CD4-positive, alpha-beta T cell treated with Interleukin-6 for 4 hours (primary cell): ENCODE data around the gene SPDYE4.

ENCODE experiments used
- DNase-seq: peaks from one replicate; pipeline ENCODE4 v3.0.0-alpha.2; 2020; ENCODE audit warnings: mixed read lengths

Gene SPDYE4

DNA sequence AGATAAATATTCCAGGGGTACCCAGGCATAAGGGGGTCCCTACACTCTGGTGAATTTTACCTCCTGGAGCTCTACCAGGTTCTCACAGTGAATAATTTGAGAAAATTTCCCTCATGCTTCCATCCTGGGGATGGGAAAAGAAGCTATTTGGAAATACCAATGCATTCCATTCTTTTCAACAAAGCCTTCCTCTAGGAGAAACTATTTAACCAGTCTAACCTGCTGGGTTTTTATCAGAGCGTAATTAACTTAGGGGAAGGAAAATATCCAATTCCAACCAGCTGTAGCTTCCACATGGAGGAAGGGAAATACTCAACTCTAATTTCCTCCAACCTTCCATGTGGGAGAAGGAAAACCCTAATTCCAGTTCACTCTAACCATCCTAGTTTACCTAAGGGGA, 23.8 kb upstream of the SPDYE4 start:
- no peak for DNase-seq

DNA sequence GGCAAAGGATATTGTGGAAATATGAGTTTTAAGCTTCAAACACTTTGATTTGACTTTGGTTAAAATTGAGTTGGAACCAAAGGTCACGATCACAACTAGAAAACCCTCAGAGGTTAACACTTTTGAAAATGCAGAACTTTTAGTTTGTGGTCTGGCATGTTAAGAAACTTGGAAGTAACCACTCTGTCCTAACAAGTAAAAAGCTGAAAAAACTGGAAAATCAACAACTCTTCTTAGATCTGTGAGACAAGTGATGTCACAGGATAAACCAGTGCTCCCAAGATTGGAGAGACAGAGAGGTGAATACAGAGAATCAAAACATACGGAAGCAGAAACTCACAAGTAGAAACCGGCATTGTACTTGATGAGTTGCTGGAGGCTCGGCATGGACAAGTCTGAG, 23.4 kb upstream of the SPDYE4 start:
- no peak for DNase-seq

GRCh38 chr17:8776881-8777280, 18.5 kb upstream of the SPDYE4 start:
- no peak for DNase-seq

- no peak for DNase-seq
Observed at GRCh38 chr17:8776248-8776647, 17.9 kb upstream of the SPDYE4 start.

DNA sequence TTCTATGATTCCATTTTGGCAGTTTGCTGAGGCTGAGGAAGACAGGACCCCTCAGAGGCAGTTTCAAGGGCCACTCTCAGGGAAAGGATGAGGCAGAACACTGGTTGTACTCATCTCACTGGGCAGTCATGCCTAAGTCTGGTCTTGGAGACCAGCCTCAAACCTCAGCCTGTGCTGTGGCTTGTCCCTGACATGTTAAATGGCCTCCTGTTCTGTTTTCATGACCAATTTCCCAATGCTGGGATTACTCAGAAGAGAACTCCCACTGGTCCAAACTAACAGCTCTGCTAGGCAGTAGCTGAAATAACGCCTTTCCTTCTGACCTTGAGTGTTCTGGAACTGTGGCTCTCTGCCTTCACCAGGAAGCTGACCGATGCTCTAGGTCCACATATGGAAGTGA, 8.4 kb upstream of the SPDYE4 start:
- no peak for DNase-seq

GRCh38 chr17:8762012-8762411, 3.7 kb upstream of the SPDYE4 start:
- DNase-seq = no peak

DNA sequence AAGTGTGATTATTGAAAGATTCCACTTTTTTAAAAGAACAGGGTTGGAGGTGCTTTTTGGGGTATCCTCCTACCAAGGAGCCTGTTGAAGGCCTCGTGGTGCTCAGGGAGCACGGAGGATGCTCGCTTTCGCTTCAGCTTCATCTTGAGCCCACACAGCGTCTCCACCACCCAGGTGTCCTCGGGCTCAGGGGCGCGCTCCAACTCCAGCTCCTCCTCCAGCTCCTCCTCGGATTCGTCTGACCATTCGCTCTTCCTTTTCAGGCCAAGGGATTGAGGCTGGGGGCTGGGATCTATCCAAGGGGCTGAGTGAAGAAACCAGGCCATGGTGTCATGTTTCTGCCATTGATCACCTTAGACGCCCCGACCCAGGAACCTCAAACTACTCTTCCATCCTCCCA, 1.2 kb downstream of the SPDYE4 start:
- no peak for DNase-seq

DNA sequence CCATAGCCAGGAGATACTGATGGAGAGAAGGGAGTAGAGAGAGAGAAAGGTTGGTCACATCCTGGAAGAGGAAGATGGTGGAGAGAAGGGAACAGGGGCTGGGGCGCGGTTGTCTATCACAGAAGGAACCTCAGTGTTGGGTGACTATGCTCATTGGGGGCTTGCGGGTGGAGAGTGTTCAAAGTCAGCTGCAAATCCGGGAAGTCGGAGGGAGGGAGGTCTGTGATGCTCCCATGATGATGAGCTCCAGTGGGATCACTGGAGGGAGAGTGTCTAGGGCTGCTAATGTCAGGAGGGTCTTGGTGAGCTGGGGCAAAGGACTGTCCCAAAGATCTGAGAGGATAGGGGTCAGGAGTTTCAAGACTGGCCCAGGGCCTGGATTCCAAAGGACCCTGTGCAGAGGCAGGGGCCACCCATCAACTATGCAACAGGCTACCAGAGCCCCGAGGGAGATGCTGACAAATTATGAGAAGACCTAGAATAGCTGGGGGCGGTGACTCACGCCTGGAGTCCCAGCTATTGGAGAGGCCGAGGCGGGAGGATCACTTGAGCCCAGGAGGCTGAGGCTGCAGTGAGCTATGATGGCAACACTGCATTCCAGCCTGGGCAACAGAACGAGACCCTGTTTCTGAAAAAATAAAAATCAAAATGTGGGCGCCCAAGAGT, 2.6 kb downstream of the SPDYE4 start:
- DNase-seq = no peak

GRCh38 chr17:8754890-8755289, 3.5 kb downstream of the SPDYE4 start:
- no peak for DNase-seq

GRCh38 chr17:8753976-8754440, 4.3 kb downstream of the SPDYE4 start:
- no peak for DNase-seq

DNA sequence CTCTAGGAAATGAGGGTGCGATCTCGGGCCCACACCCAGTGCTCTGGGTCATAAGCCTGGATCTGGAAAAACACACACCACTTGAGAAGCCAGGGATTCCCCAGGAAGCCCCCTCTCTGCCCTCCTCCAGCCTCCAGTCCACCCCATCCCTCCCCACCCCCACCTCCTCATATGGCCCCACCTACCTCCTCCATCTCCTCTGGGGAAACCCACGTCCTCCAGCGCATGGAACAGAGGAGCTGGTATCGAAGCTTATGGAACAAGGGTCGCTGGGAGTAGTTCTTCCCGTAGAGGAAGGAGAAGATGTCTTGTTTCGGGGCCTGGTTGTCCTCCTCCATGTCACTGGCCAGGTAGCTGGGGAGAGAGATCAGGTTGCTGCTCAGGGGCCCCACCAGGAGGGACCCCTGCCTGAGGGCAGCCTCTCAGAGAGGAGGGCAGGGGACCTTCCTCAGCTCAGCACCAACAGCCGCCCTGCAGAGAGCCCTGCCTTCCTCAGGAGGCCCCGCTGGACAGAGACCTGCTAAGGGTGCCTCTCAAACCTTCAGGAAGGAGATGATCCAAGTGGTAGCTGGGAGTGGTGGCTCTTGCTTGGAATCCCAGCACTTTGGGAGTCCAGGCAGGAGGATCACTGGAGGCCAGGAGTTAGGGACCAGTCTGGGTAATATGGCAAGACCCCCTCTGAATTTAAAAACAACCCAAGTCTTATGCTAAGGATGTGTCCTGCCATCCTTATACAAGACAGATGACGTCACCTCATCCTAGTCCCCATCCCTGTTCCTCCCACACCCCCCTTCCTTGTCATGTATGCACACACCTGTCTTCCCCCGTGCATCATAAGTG, 5.0 kb downstream of the SPDYE4 start:
- DNase-seq = no peak

GRCh38 chr17:8749616-8750015, 8.7 kb downstream of the SPDYE4 start:
- no peak for DNase-seq

GRCh38 chr17:8747742-8748141, 10.6 kb downstream of the SPDYE4 start:
- DNase-seq = no peak

- no peak for DNase-seq
Observed at GRCh38 chr17:8746501-8747236, 11.7 kb downstream of the SPDYE4 start.

DNA sequence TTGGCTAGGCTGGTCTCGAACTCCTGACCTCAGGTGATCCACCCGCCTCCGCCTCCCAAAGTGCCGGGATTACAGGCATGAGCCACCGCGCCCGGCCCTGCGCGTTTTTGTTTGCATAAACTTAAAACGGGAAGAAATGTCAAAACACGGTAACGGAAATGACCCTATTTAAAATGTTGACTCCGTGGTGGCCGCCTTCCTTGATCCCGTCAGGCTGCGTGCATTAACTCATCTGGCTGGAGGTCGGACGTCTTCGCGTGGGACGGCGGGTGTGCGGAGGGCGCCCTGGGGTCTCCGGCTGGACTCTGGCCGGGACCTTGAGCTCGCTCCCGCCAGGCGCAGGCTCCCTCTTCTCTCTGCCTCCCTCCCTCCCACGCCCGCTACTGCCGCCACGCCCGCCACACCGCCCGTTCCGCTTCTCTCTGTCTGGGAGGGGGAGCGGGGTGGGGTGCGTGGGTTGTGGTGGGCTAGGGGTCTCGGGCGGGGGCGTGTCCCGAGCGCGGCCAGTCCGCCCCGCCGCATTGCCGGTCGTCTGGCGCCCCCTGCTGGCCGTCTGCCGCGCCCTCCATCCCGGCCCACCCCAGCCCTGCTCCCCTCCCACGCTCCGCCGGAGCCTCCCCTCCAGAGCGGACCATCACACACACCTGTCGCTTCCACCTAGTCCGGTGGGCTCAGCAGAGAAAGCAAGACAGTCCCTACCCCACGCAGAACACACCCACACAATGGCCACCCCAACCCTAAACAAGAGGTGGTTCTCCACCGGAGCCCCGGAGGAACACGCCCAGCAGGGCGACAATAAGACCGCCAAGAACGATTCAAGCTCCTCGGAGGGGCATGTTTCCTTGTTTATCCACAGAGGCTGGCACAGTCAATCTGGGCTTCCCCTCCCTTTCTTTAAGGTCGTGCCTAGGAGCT, 12.5 kb downstream of the SPDYE4 start:
- peak; percentile 83 for DNase-seq

GRCh38 chr17:8744086-8744785, 14.1 kb downstream of the SPDYE4 start:
- no peak for DNase-seq

GRCh38 chr17:8742819-8743218, 15.5 kb downstream of the SPDYE4 start:
- no peak for DNase-seq

DNA sequence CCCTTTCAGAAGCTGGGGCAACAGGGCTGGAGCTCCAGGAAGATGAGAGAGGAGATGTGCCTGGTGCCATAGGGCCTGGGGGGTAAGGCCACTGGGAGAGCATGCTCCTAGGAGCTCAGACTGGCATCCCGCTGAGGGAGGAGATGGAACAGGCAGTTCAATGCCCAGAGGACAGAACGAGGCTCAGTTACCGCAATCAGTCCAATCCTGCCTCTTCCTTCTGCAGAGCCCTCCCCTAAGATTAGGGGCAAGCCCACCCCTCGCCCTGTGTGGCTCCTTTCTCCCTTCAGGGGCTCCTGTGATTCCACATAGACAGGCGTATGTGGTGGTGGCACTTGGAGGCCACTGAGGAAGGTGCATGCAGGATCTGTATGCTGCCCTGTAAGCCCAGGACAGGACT, 16.1 kb downstream of the SPDYE4 start:
- no peak for DNase-seq

DNA sequence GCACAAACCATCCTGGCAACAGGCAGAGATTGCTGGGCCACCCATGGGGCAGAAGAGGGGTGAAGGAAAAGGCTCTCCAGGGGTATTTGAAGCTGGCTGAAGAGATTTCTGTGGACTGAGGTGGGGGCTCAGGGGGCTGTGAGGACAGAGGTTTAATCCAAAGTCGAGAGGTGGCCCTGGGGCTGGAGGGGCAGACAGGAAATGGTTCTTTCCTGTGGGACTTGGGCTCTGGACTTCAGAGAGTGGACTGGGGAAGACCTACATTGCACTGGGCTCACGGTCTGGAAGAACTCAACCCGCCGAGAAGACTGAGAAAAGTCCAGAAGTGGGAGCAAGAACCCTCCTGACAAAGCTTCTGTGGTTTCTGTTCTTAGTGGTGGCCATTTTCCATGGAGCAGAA, 16.6 kb downstream of the SPDYE4 start:
- no peak for DNase-seq

GRCh38 chr17:8741366-8741765, 17.0 kb downstream of the SPDYE4 start:
- DNase-seq = no peak

DNA sequence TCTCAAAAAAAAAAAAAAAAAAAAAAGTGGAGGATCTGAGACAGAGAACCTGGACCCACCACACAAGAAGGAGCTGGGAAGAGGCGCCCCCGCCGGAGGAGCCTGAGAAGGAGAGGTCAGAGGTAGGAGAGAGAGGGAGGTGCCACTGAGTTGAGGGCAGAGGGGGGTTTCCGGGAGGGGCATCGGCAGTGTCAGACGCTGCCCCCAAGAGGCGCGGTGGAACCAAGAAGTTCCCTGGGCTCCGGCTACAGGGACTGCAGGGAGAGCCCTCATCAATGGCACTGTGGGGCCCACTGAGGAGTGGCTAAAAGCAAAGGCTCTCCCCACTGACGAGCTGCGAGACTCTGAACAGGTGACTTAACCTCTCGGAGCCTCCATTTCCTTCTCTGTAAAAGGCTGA, 17.9 kb downstream of the SPDYE4 start:
- DNase-seq = peak; percentile 65

GRCh38 chr17:8739097-8739496, 19.2 kb downstream of the SPDYE4 start:
- DNase-seq = no peak
